Nephron progenitor cell (in vitro differentiated cells): ENCODE results near the gene FCAMR.

Source experiments
- DNase-seq: peaks from one replicate; pipeline ENCODE4 v3.0.0; 2021
- H3K27ac Mint-ChIP-seq: 2 replicates; pipeline ENCODE4 v1.8.0; 2021; ENCODE audit warnings: mild to moderate bottlenecking, moderate library complexity, mixed read lengths
- H3K27me3 Mint-ChIP-seq: 2 replicates; pipeline ENCODE4 v1.8.0; 2021; ENCODE audit warnings: mild to moderate bottlenecking, low read depth, mixed read lengths; ENCODE audit not compliant: poor library complexity
- H3K36me3 Mint-ChIP-seq: 2 replicates; pipeline ENCODE4 v1.8.0; 2021; ENCODE audit warnings: low read depth, mixed read lengths
- H3K4me1 Mint-ChIP-seq: 2 replicates; pipeline ENCODE4 v1.8.0; 2021; ENCODE audit warnings: mixed read lengths
- H3K4me3 Mint-ChIP-seq: 2 replicates; pipeline ENCODE4 v1.8.0; 2021; ENCODE audit warnings: mild to moderate bottlenecking, moderate library complexity, mixed read lengths
- H3K9me3 Mint-ChIP-seq: 2 replicates; pipeline ENCODE4 v1.8.0; 2021; ENCODE audit warnings: mild to moderate bottlenecking, moderate library complexity, mixed read lengths
- TF ChIP-seq, protein P1 (sequence below): fragments of 200-600 bp; sonication (generic); IDR thresholded peaks from 2 replicates; pipeline ENCODE4 v1.5.0; 2021; ENCODE audit warnings: antibody characterized with exemption

The FCAMR gene

DNA sequence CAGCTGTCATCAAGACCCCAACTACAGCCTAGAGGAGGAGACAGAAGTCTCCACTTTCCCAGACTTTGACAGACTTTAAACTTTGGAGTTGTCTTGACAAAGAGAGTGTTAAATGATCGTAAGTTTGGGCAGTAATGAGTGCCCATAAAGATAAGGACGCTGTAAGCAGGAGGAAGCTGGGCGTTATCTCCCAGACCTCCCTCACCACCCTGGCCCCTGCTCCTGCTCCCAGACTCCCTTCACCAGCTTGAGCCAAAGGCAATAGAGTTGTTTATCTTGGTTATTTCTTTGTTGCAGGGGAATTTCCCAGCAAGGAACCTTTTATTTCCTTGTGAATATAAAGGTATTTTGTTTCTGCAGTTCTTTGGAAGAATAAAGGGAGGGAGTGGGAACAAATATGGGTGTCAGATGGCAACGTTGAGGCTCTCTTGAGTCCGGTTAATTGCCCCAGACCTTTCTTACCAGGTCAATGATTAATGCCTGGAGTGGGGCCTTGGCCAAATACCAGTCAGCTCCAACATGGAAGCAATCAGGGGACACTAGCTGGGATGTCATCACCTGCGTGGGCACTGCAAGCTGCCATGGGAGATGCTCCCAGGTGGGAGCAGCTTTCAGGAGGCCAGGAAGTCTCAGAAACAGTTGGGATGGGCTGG lies 28.4 kb downstream of the FCAMR start:
- Mint-ChIP-seq H3K9me3 (no peaks in the 10 kb centered on the region), H3K27me3 (peaks cover 38% of the 10 kb centered on the region), H3K36me3 (no peaks in the 10 kb centered on the region), H3K4me3 (no peak overlapping the region), H3K4me1 (peaks cover 15% of the 10 kb centered on the region), H3K27ac (no peak overlapping the region)
- TF ChIP-seq, protein P1, sequence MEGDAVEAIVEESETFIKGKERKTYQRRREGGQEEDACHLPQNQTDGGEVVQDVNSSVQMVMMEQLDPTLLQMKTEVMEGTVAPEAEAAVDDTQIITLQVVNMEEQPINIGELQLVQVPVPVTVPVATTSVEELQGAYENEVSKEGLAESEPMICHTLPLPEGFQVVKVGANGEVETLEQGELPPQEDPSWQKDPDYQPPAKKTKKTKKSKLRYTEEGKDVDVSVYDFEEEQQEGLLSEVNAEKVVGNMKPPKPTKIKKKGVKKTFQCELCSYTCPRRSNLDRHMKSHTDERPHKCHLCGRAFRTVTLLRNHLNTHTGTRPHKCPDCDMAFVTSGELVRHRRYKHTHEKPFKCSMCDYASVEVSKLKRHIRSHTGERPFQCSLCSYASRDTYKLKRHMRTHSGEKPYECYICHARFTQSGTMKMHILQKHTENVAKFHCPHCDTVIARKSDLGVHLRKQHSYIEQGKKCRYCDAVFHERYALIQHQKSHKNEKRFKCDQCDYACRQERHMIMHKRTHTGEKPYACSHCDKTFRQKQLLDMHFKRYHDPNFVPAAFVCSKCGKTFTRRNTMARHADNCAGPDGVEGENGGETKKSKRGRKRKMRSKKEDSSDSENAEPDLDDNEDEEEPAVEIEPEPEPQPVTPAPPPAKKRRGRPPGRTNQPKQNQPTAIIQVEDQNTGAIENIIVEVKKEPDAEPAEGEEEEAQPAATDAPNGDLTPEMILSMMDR = no peak
- DNase-seq = no peak

DNA sequence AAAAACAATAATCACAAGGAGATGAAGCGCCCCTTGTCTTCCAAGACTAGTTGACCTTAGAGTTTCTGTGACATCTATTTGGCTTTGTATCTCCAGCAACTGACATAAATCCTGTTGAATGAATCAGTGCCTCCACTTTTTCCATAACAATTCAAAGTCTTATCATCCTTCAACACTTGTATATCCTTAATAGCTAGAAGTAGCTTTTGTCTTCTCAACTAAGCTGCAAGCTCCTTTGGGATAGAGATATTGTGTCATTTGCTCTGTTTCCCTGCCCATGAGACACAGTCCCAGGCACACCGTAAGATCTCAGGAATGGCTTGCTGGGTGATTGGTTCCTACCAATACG lies 29.7 kb downstream of the FCAMR start:
- no peak for DNase-seq
- Mint-ChIP-seq H3K4me3 (no peak overlapping the region), H3K36me3 (no peaks in the 10 kb centered on the region), H3K4me1 (peaks cover 15% of the 10 kb centered on the region), H3K9me3 (no peaks in the 10 kb centered on the region), H3K27me3 (peaks cover 42% of the 10 kb centered on the region), H3K27ac (no peak overlapping the region)
- TF ChIP-seq, protein P1 = no peak

DNA sequence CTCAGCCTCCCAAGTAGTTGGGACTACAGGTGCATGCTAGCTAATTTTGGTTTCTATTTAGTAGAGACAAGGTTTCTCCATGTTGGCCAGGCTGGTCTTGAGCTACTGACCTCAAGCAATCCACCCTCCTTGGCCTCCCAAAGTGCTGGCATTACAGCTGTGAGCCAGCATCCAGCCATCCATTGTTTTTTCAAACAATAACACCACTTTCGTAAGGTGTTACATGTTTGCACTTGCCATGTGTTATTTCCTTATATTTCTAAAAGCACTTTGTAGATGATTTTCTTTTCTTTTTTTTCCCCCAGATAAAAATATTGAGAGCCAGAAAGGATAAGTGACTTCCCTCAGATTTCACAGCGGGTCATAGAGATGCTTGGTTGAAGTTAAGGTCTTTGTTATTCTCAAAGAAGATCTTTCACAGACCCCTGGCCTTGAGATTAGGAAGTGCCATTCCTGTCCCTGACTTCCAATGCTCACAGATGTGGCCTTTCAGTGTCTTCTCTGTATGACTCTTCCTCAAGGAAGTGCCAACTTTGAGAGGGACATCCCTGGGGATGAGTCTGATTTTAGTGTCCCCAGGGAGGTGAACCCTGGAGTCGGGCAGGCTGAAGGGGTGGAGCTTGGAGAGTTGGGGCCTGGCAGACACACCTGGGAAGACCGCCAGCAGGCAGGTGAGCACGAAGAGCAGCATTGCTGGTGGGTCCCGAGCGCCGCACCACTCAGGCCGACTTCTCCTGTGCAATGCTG lies 30.2 kb downstream of the FCAMR start:
- H3K4me1 Mint-ChIP-seq = peaks cover 15% of the 10 kb centered on the region
- TF ChIP-seq, protein P1 = no peak
- H3K4me3 Mint-ChIP-seq = no peak overlapping the region
- no peaks in the 10 kb centered on the region for H3K9me3 Mint-ChIP-seq
- peaks cover 40% of the 10 kb centered on the region for H3K27me3 Mint-ChIP-seq
- no peak for DNase-seq
- H3K36me3 Mint-ChIP-seq = no peaks in the 10 kb centered on the region
- H3K27ac Mint-ChIP-seq = no peak overlapping the region

DNA sequence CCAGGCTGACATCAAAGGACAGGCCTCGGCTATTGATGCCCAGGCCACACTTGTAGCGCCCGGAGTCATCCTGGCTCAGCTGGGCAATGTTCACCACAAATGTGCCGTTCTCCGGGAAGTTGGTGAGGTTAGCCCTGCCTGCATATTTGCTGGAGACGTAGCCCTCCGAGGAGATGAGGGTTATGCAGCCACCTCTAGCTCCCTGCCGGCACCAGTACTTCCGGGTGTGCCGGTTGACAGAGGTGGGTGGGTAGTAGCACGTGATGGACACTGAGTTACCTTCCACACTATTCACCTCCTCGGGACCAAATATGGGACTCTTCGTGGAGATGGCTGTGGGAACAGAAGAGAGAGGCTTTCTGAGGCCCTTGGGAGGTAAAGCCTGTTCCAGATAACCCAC lies 31.1 kb downstream of the FCAMR start:
- Mint-ChIP-seq H3K9me3 (no peaks in the 10 kb centered on the region), H3K4me3 (no peak overlapping the region), H3K27me3 (peaks cover 31% of the 10 kb centered on the region), H3K36me3 (no peaks in the 10 kb centered on the region), H3K27ac (no peak overlapping the region), H3K4me1 (peaks cover 15% of the 10 kb centered on the region)
- TF ChIP-seq, protein P1 = no peak
- DNase-seq = no peak

DNA sequence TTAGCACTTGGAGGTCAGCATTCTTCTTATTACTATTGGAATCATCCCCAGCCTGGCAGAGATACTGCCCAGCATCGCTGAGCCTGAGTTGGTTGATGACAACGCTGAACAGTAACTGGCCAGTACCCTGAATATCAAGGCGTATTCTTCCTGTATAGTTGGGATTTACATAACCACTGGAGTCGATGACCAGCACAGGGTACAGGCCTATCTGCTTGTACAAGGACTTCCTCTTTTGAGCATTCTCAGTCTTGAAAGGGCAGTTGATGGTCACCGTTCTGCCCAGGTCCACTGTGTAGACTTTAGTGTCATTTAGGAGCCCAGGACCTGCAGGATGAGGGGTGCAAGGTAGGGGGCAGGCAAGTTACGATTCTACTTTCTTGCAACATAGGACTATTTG lies 32.8 kb downstream of the FCAMR start:
- no peak overlapping the region for H3K27ac Mint-ChIP-seq
- H3K36me3 Mint-ChIP-seq = no peaks in the 10 kb centered on the region
- DNase-seq = no peak
- H3K27me3 Mint-ChIP-seq = peaks cover 22% of the 10 kb centered on the region
- TF ChIP-seq, protein P1 = no peak
- no peaks in the 10 kb centered on the region for H3K9me3 Mint-ChIP-seq
- peaks cover 23% of the 10 kb centered on the region for H3K4me1 Mint-ChIP-seq
- no peak overlapping the region for H3K4me3 Mint-ChIP-seq
